Stimulated activated CD4-positive, alpha-beta T cell treated with anti-CD3 and anti-CD28 coated beads, Interleukin-2, amount 100 ng/mL, for 48 hours (primary cell): Measurements from ENCODE around the gene ANKRD12.
"Not testable (repeated sequence)": the region's sequence is repeated elsewhere in the genome, so short reads cannot be mapped to it uniquely, and the experiment has no call there.

ENCODE experiments used
- DNase-seq, 2 donors: peaks; one replicate each; pipeline ENCODE4 v3.0.0-alpha.2; 2020

Gene ANKRD12

GRCh38 chr18:9147440-9148202, 11.0 kb downstream of the ANKRD12 start:
- no peak for DNase-seq

GRCh38 chr18:9148203-9148552, 11.6 kb downstream of the ANKRD12 start:
- DNase-seq, result no peak

GRCh38 chr18:9150121-9150520, 13.5 kb downstream of the ANKRD12 start:
- no peak for DNase-seq

GRCh38 chr18:9153256-9153655, 16.7 kb downstream of the ANKRD12 start:
- no peak for DNase-seq

- no peak for DNase-seq
These were observed 20.1 kb downstream of the ANKRD12 start for GRCh38 chr18:9156604-9157249.

- DNase-seq, result no peak
These were observed 21.2 kb downstream of the ANKRD12 start for GRCh38 chr18:9157806-9158205.

- no peak for DNase-seq
These were observed 23.4 kb downstream of the ANKRD12 start for GRCh38 chr18:9160014-9160413.

GRCh38 chr18:9162663-9163062, 26.1 kb downstream of the ANKRD12 start:
- not testable (repeated sequence) for DNase-seq

- not testable (repeated sequence) for DNase-seq
These were observed 27.6 kb downstream of the ANKRD12 start for GRCh38 chr18:9164149-9164548.

GRCh38 chr18:9165883-9166282, 29.3 kb downstream of the ANKRD12 start:
- DNase-seq, result not testable (repeated sequence)

GRCh38 chr18:9169515-9169914, 32.9 kb downstream of the ANKRD12 start:
- DNase-seq, result not testable (repeated sequence)

GRCh38 chr18:9171919-9172318, 35.3 kb downstream of the ANKRD12 start:
- not testable (repeated sequence) for DNase-seq

- no peak for DNase-seq
These were observed 36.0 kb downstream of the ANKRD12 start for GRCh38 chr18:9172506-9173127.

GRCh38 chr18:9173770-9174233, 37.2 kb downstream of the ANKRD12 start:
- no peak for DNase-seq

GRCh38 chr18:9174302-9174701, 37.7 kb downstream of the ANKRD12 start:
- no peak for DNase-seq

GRCh38 chr18:9175115-9175514, 38.5 kb downstream of the ANKRD12 start:
- no peak for DNase-seq

GRCh38 chr18:9177031-9177430, 40.5 kb downstream of the ANKRD12 start:
- DNase-seq, result no peak

GRCh38 chr18:9177466-9177865, 40.9 kb downstream of the ANKRD12 start:
- no peak for DNase-seq

GRCh38 chr18:9178557-9178956, 42.0 kb downstream of the ANKRD12 start:
- DNase-seq, result no peak

- no peak for DNase-seq
These were observed 44.7 kb downstream of the ANKRD12 start for GRCh38 chr18:9181275-9181674.

- no peak for DNase-seq
These were observed 46.3 kb downstream of the ANKRD12 start for GRCh38 chr18:9182852-9183399.

- DNase-seq, result no peak
These were observed 48.5 kb downstream of the ANKRD12 start for GRCh38 chr18:9184998-9185613.
